WI38 (cell line): ENCODE measurements around the gene SMARCAD1.

Experiments used
- H3K4me3 ChIP-seq: 2 replicates; pipeline ENCODE4 v1.5.1; 2011; ENCODE audit warnings: low read depth, mild to moderate bottlenecking, control low read depth, low read length
- CTCF ChIP-seq: IDR thresholded peaks from 2 replicates; pipeline ENCODE4 v1.5.1; 2012; ENCODE audit warnings: low read depth, mild to moderate bottlenecking, control low read depth, low read length

Gene SMARCAD1

GRCh38 chr4:94211861-94212260 lies 4.2 kb downstream of the SMARCAD1 start:
- TF ChIP-seq CTCF = no peak
- H3K4me3 ChIP-seq = no peak overlapping the region

- H3K4me3 ChIP-seq = no peak overlapping the region
- no peak for TF ChIP-seq CTCF
These were observed 7.1 kb downstream of the SMARCAD1 start for GRCh38 chr4:94214703-94215319.

DNA sequence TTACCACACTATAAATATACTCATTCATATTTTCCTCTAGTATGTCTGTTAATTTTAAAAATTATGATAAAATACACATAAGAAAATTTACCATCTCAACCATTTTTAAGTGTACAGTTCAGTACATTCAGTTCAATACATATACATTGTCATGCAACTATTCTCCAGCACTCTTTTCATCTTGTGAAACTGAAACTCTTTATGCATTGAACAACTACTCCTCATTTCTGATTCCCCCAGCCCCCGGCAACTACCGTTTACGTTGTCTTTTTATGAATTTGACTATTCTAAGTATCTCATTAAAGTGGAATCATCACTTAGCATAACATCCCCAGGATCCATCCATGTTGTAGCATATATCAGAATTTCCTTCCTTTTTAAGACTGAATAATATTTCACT lies 8.7 kb downstream of the SMARCAD1 start:
- H3K4me3 ChIP-seq = no peak overlapping the region
- TF ChIP-seq CTCF = no peak

- TF ChIP-seq CTCF = no peak
- H3K4me3 ChIP-seq = no peak overlapping the region
These were observed 11.7 kb downstream of the SMARCAD1 start for GRCh38 chr4:94219402-94219801.

DNA sequence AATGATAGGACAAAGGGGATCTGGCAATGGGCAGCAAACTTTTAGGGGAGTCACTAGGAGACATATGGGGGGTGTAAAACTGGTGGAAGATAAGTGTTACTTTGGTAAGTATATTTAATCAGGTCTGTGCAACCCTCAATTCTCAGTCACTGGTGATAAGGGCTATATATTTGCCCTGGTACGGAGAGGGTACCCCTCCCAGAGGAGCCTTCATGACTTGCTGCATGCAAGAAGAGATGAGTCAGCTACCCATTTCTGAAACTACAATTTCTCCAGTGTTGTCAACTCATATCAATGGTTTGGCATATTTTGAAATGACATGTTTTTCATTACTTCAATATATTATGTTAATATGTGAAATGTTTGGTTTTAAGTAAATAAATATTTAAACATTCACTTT lies 14.3 kb downstream of the SMARCAD1 start:
- TF ChIP-seq CTCF = no peak
- H3K4me3 ChIP-seq = no peak overlapping the region

DNA sequence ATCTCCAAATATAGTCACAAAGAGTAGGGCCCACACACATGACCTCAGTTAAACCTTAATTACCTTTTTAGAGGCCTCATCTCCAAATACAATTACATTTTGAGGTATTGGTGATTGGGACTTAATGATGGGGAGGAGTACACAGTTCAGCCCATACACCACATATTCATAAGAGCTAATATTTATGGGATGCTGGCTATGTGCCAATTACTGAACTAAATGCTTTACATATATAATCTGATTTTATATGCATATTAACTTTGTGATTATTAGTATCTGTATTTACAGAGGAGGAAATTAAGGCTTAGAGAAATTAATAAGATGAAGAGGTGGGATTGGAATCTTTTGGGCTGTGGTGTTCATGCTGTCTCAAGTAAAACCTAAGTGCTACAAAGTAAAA lies 17.8 kb downstream of the SMARCAD1 start:
- no peak for TF ChIP-seq CTCF
- H3K4me3 ChIP-seq = no peak overlapping the region

GRCh38 chr4:94226763-94227162 lies 19.1 kb downstream of the SMARCAD1 start:
- TF ChIP-seq CTCF = no peak
- H3K4me3 ChIP-seq = no peak overlapping the region
